ENCODE results near the gene RHEB. TPM values are rescaled to one million over a fixed set of nuclear protein-coding genes. Genes with fewer than 3 reads are reported as not detected.

The RHEB gene
- total RNA-seq: 79.2 and 84.9 TPM in 2 replicates

GRCh38 chr7:151519765-151520418 is at the start of gene RHEB:
Gene RHEB, minus strand, starts transcription at chr7:151519895. Its CDS starts 384 bp downstream, at chr7:151519511.
- peak; percentile 91 for DNase-seq (ENCODE audit: extremely low read depth, low read depth, low spot score)

- DNase-seq (ENCODE audit: extremely low read depth, low read depth, low spot score): no peak
Measured at GRCh38 chr7:151566897-151567320, 47.2 kb upstream of the RHEB start.

- no peak for DNase-seq (ENCODE audit: extremely low read depth, low read depth, low spot score)
Measured at GRCh38 chr7:151565541-151565940, 45.8 kb upstream of the RHEB start.

- no peak for DNase-seq (ENCODE audit: extremely low read depth, low read depth, low spot score)
Measured at GRCh38 chr7:151560243-151560642, 40.5 kb upstream of the RHEB start.

GRCh38 chr7:151559557-151560183 is 40.0 kb upstream of the RHEB start:
- no peak for DNase-seq (ENCODE audit: extremely low read depth, low read depth, low spot score)

GRCh38 chr7:151558575-151558974 is 38.9 kb upstream of the RHEB start:
- no peak for DNase-seq (ENCODE audit: extremely low read depth, low read depth, low spot score)

GRCh38 chr7:151556592-151556991 is 36.9 kb upstream of the RHEB start:
- no peak for DNase-seq (ENCODE audit: extremely low read depth, low read depth, low spot score)

GRCh38 chr7:151553356-151553755 is 33.7 kb upstream of the RHEB start:
- DNase-seq (ENCODE audit: extremely low read depth, low read depth, low spot score): no peak

- DNase-seq (ENCODE audit: extremely low read depth, low read depth, low spot score): no peak
Measured at GRCh38 chr7:151552352-151553028, 32.8 kb upstream of the RHEB start.

GRCh38 chr7:151551820-151552219 is 32.1 kb upstream of the RHEB start:
- DNase-seq (ENCODE audit: extremely low read depth, low read depth, low spot score): no peak

- peak; percentile 29 for DNase-seq (ENCODE audit: extremely low read depth, low read depth, low spot score)
Measured at GRCh38 chr7:151550656-151551286, 31.1 kb upstream of the RHEB start.

- DNase-seq (ENCODE audit: extremely low read depth, low read depth, low spot score): no peak
Measured at GRCh38 chr7:151549644-151550043, 29.9 kb upstream of the RHEB start.

- no peak for DNase-seq (ENCODE audit: extremely low read depth, low read depth, low spot score)
Measured at GRCh38 chr7:151549083-151549482, 29.4 kb upstream of the RHEB start.

- DNase-seq (ENCODE audit: extremely low read depth, low read depth, low spot score): no peak
Measured at GRCh38 chr7:151544183-151544582, 24.5 kb upstream of the RHEB start.

GRCh38 chr7:151542606-151543130 is 23.0 kb upstream of the RHEB start:
- no peak for DNase-seq (ENCODE audit: extremely low read depth, low read depth, low spot score)

GRCh38 chr7:151541709-151542499 is 22.2 kb upstream of the RHEB start:
- no peak for DNase-seq (ENCODE audit: extremely low read depth, low read depth, low spot score)

GRCh38 chr7:151540146-151540545 is 20.5 kb upstream of the RHEB start:
- DNase-seq (ENCODE audit: extremely low read depth, low read depth, low spot score): no peak

- DNase-seq (ENCODE audit: extremely low read depth, low read depth, low spot score): no peak
Measured at GRCh38 chr7:151539088-151539671, 19.5 kb upstream of the RHEB start.

GRCh38 chr7:151537818-151538561 is 18.3 kb upstream of the RHEB start:
- DNase-seq (ENCODE audit: extremely low read depth, low read depth, low spot score): no peak
